GM21390 (cell line): ENCODE results near the gene VENTX.
"Not testable (repeated sequence)": the region's sequence is repeated elsewhere in the genome, so short reads cannot be mapped to it uniquely, and the experiment has no call there.

Experiments used
- ATAC-seq: cut with Tn5 transposase; IDR thresholded peaks from one replicate; pipeline ENCODE4 v1.9.1; 2021; ENCODE audit not compliant: unreplicated experiment

The VENTX gene

DNA sequence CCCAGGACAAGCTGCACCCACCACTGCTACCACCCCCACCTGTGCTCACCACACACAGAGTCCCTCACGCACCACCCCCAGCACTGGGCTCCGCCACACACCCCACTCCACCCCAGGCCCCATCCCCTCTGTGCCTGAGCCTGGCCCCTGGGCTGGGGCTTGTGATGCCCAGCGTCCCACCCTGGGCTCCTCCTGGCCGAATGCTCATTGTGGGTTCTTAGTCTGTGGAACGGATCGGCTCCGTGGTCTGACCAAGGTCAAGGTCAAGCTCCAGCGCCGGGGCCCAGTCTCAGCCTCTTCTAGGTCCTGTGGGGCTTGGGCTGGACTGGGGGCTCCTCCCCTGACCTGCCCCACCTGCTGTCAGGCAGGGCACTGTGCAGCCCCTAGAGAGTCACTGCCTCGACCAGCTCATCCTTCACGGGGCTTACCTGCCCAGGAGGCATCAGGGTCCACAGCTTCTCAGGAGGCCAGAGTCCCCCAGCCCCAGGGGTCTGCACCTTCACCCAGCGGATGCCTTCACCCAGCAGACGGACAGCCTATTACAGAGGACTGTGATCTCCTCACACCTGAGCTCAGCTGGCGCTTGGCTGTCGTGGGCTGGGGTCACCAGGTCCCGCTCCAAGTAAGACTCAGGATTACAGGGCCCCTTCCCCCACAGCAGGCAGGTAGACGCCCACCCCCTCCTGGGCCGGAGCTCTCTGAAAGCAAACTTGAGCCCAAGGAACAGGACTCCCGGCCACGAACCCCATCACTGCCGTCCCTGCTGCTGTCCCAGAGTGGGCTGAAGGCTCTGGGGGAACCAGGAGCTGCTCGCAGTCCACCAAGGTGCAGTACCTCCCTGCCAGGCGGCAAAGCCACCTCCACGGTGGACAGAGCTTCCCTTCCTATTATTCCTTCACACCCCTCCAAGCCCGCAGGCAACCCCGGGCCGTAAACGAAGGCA lies 22.9 kb upstream of the VENTX start:
- ATAC-seq: no peak

DNA sequence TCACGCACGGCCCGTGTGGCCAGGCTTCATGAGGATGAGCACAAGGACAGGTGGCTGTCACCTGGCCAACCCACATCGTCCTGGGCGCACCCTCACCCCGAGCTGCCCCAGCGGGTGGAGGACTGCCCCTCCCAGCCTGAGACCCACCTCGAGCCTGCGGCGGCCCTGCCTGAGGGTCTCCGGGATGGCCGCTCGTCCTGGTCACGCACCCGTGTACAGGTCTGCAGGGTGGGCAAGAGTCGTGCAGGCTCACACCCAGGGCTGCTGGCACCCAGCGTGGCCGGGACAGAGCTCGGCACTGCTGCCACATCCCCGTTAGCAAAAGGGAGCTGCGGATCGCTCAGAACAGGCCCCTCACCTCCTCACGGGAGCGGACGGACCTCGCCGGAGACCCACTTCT lies 22.1 kb upstream of the VENTX start:
- ATAC-seq: no peak

DNA sequence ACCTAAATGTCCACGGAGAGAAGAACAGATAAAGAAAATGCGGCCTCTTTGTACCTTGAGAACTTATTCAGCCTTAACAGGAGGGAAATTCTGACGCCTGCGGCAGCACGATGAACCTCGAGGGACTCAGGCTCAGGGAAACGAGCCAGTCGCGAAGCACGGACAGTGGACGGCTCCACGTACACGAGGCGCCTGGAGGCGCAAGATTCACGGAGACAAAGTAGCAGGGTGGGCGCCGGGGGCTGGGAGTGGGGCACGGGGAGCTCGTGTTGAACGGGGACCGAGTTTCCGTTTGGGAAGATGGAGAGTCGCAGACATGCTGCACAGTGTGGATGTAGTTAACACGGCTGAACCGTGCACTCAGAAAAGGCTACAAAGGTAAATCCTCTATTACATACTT lies 20.9 kb upstream of the VENTX start:
- no peak for ATAC-seq

DNA sequence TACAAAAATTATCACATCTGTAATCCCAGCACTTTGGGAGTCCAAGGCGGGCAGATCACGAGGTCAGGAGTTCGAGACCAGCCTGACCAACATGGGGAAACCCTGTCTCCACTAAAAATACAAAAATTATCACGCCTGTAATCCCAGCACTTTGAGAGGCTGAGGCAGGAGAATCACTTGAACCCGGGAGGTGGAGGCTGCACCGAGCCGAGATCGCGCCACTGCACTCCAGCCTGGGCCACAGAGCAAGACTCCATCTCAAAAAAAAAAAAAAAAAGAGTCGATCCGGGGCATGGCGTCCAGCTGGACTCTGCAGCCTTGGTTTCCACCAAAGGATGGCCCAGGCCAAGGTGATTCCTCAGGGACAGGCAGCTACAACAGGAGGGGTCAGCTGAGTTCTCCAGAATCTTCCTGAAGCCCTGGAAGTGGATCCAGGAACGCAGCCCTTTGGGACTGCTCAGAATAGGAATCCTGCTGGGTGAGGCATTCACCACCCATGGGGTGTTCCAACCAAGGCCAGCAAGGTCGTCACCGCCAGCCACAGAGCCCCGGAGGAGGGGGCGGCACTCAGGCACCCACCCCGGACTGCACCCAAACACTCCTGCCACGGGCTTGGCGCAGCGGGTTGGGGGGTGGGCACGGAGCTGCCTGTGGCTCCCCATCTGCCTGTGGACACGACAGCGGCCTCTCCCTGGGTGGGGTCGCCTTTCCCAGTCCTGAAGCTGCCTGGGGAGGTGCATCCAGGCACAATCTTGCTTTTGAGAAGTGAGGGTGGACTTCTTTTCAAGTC lies 19.7 kb upstream of the VENTX start:
- no peak for ATAC-seq

DNA sequence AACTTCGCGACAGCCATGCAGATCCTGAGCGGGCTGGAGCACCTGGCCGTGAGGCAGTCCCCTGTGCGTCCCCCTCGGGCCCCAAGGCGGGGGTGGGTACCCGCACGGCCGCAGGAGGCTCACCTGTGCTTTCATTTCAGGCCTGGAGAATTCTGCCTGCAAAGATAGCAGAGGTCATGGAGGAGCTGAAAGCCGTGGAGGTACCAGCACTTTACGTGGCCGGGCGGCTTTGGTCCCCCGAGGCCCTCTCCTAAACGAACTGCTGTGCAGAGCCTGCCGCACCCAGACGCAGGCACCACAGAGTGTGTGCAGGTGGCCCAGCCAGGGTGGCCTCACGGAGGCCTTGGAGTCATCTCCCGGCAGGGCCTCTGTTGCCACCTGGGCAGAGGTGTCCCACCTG lies 18.8 kb upstream of the VENTX start:
- no peak for ATAC-seq

DNA sequence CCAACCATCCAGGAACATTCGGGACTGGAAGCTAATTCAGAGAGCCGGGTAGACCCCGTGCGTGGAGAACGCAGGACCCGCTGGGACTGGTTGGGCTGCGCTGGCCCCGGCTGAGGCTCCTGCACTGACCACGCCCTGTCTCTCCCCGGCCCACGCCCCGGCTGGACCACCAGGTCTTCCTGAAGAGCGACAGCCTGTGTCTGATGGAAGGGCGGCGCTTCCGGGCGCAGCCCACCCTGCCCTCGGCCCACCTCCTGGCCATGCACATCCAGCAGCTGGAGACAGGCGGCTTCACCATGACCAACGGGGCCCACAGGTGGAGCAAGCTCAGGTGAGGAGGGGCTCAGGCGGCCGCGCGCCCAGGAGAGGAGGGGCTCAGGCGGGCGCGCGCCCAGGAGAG lies 17.9 kb upstream of the VENTX start:
- ATAC-seq: no peak

DNA sequence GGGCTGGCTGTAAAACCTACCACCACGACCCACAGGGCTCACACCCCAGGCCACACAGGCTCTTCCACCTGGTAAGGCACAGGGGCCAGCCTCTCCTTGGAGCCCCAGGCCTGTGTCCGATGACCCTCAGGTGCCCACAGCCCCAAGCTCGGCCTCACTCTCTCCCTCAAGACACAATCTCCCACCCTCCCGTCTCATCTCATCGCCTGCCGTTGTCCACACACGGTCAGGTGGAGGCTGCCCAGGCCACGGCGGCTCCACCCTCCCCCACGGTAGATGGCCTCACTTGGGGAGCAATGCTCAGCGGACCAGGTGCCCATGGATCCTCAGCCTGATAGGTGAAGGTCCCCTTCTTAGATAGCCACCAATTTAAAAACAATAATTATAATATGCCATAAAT lies 16.3 kb upstream of the VENTX start:
- ATAC-seq: no peak

DNA sequence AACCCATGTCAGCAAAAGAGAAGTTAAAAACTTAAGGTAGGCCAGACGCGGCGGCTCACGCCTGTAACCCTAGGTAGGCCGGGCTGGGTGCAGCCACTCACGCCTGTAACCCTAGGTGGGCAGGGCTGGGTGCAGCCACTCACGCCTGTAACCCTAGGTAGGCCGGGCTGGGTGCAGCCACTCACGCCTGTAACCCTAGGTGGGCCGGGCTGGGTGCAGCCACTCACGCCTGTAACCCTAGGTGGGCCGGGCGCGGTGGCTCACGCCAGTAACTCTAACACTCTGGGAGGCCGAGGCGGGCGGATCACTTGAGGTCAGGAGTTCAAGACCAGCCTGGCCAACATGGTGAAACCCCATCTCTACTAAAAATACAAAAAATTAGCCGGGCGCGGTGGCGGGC lies 15.9 kb upstream of the VENTX start:
- not testable (repeated sequence) for ATAC-seq

DNA sequence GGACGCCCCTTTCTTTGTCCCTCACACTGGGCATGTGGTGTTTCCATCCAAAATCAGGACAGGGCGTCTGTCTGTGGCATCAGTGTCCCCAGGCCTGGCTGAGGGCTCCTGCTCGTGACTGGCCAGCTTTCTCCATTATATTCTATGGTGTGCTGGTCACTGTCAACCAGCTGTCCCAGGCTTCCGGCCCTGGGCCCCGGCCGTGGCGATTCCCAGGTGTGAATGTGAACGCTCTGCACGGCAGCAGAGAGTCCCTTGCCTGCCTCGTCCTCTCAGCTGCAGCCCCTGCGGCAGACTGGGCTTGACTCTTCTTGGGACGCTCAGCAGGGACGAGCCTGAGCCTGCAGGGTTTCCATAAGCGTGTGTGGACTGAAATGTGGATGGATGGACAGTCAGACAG lies 13.6 kb upstream of the VENTX start:
- ATAC-seq: no peak

DNA sequence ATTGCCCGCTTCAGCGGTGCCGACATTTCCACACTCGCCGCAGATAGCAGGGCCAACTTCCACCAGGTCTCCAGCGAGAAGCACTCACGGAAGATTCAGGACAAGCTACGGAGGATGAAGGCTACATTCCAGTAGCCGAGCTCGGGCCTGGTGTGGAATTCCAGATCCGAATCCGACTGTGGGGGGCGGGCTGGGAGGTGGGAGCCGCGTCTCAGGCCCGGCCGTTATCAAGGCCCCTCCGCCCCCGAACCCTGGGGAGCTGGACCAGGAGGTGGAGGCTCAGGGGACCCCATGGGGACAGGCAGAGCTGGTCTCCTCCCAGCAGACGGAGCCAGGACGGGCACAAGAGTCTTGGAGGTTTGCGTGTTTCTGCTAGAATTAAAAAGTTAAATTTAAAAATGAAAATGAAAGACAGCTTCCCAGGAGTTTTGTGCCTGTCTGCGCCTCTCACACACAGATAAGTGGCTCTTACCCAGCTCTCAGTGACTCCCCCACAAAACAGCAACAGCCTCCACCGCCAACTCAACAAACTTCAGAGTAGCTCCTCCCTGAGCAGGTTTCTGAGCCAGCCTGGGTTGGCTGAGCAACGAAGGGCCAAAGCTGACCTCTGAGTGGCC lies 12.8 kb upstream of the VENTX start:
- no peak for ATAC-seq

DNA sequence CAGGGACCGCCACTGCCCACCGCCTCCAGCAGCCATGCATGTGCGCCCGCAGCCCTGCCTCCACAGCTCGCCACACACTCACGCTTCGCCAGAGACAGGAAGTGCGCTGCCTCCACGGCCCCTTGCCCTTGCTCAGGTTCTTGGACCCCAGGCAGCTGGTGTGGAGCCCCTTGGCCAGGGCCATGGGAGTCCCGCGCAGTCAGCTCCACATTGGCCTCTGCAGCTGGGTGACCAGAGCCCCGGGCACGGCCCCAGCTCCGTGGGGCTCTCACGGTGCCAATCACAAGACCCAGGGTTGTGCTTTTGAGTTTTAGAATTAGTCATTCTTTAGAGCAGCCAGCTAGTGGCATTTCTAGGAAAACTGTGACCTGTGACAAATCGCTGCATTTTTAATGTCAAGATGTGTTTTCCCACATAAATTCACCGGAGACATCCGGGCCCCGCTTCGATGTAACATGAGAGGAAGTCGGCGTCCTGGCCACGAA lies 11.9 kb upstream of the VENTX start:
- ATAC-seq: no peak

DNA sequence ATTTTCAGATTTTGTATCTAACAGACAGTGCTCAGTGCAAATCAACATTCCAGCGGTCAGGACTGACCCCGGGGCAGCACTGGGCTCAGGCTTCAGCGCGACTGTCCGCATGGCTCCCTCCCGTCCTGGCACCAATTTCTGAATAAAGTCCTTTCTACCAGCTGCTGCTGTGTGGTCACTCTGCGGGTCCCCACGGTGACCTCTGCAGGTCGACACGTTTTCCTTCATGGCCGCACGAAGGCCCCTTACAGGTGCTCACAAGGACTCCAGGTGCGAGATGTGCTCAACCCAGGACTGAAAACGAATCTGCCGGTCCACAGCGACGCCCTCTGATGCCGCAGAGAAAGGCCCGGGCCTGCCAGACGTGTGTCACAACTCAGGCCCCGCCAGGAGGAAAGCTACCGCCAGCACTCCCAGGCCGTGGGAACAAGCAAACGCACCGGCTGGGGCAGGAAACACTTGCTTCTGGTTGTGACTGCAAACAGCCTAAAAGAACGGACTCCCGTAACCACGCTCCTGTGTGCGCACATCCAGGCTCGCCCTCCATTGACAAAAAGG lies 11.3 kb upstream of the VENTX start:
- no peak for ATAC-seq

DNA sequence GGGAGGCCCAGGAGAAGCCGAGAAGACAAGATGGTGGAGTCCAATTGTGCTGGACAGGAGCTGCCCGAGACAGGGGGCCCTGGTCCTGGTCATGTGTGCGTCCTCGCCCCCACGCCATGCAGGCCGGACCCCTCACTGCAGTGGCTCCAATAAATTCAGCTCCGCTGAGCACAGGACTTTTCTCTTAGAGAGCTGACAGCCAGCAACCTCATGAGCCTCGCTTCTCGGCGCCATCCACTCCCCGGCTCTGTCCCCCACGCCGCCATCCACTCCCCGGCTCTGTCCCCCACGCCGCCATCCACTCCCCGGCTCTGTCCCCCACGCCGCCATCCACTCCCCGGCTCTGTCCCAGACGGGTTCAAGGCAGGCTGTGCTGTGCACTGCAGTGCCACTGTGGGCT lies 10.4 kb upstream of the VENTX start:
- ATAC-seq: no peak

DNA sequence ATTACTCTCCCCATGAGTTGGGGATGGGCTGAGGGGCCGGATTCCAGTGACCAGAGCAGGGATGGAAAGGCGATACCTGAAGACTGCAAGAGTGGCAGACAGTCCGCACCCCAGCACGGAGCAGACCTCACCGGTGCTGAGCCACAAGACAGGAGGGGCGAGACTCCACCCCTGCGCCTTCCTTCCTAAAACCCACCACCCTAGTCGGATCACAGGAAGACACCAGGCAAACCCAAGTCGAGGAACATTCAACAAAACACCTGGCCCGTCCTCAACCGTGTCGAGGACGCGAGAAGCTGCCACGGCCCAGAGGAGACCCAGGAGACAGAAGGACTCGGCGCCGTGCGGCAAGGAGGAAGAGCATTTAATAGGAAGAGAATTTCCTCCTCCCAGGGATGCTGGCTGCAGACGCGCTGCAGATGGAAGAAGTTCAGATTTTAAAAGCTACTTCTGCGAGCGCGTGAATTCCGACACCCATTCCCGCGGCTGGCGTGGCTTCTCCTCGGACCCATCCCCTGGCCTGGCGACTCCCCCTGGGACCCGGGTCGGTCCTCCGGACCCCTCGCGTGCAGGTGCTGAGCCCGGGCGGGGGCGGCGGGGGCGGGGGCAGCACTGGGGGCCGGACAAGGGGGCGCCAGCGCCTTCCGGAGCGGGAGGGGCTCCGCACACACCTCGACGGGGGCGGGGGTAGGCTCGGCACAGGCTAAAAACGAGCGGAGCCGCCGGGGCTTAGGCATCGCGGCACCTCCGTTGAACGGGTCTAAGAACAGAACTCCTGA lies 8.2 kb upstream of the VENTX start:
- no peak for ATAC-seq

DNA sequence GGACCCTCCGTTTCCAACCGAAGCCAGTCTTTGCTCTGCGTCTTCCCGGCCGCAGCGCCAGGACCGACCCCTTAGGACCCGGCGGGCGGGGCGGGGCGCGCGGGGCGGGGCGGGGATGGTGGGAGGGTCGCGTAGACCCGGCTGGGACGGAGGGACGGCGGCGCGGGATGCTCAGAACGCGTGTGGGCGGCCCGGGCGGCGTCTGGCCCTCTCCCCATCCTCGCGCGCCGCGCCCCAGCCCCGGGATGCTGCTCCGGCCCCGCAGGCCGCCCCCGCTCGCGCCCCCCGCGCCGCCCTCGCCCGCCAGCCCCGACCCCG lies 7.7 kb upstream of the VENTX start, which contains the start of gene UTF1:
UTF1 (plus strand) TSS at position 174 of the 318 bp plus-strand sequence; CDS start at position 246, 72 bp downstream.
- no peak for ATAC-seq

DNA sequence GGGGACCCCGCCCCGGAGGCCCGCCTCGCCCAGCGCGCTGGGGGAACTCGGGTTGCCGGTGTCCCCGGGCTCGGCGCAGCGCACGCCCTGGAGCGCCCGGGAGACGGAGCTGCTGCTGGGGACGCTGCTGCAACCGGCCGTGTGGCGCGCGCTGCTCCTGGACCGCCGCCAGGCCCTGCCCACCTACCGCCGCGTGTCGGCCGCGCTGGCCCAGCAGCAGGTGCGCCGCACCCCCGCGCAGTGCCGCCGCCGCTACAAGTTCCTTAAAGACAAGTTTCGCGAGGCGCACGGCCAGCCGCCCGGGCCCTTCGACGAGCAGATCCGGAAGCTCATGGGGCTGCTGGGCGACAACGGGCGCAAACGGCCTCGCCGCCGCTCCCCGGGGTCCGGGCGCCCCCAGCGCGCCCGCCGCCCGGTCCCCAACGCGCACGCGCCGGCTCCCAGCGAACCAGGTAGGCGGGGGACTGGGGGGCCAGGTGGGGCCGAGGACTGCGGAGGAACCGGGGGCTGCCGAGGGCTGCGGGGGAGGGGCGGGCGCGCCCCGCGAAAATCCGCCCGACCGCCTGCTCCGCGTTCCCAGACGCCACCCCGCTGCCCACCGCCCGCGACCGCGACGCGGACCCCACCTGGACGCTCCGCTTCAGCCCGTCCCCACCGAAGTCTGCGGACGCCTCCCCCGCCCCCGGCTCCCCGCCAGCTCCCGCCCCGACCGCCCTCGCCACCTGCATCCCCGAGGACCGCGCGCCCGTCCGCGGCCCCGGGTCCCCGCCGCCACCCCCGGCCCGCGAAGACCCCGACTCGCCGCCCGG lies 7.1 kb upstream of the VENTX start:
- ATAC-seq: no peak

DNA sequence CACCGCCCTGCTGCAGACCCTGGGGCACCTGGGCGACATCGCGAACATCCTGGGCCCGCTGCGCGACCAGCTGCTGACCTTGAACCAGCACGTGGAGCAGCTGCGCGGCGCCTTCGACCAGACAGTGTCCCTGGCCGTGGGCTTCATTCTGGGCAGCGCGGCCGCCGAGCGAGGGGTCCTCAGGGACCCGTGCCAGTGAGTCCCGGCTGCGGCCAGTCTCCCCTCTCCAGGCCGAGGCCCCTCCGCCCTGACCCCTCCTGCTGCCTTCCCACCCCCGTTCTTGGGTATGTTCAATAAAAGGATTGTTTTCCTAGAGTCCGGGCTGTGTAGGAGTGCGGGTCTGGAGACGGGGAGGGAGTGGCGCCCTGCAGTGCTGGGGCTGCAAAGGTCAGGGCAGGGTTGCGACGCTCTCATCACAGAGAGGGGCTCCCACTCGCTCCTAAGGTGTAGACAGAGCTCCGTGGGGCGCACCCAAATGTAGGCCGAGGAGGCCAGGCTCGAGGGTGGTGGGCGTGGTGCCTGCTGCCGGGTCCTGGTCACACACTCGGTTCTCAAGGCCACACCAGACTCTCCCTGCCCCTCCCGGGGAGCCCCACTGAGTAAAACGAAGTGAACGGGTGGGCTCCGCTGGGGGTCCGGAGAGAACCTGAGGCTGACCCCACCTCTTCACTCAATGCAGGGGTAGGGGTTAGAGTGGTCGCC lies 6.3 kb upstream of the VENTX start:
- ATAC-seq: no peak

DNA sequence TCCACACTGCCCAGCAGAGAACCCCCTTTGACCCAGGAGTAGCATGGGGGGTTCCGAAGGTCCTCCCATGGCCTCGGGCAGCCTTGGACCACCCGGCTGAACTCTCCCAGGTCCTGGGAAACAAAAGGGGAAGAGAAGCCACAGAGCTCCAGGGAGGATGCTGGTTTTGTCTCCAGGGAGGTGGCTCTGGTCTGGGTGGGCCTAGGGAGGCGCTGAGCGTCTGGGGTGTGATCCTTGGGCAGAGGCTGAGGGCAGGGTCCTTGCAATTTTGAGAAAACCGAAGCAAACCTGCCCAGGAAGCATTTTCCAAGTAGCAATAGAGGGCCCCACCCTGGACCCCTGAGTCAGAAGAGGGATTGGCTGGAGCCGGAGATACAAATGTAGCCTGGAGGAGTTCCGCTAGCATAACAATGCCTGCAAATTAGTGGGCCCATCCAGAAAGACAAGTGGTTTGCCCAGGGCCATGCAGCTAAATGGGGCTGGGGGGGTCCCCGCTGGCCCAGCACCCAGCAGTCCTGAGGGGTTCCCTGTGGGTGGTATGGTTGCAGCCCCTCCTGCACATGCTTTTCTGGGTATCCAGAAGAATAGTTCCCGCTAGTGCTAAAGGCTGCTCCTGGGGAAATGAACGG lies 5.6 kb upstream of the VENTX start:
- no peak for ATAC-seq

DNA sequence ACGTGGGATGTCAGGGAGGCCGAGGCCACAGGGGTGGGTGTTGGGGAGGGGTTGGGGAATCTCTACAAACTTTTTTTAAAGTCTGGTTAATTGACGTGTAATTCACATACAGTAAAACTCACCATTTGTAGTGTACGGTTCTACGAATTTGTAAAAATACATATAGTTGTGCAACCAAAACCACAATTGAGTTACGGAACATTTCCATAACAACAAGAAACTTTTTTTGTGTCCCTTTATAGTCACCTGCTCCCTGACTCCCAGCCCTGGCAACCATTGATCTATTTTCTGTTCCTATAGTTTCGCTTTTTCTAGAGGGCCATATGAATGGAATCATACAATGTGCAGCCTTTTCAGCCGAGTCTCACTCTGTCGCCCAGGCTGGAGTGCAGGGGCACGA lies 2.9 kb upstream of the VENTX start:
- not testable (repeated sequence) for ATAC-seq
